Endothelial cell of umbilical vein (primary cell): ENCODE results near the gene STYX. TPM values are rescaled to one million over a fixed set of nuclear protein-coding genes. Genes with fewer than 3 reads are reported as not detected.

ENCODE experiments used
- BruUV-seq: library from RNA; stranded (reverse); fragments of 400-500 nt; replicated peaks from 2 replicates; lab custom pipeline; 2021; lab: Mats Ljungman, UMichigan
- CTCF ChIA-PET: fragments of 300-600, 350-600 bp; sonication (Branson Sonifier 250); formaldehyde crosslinking; loops from one replicate; lab custom pipeline; 2021; ENCODE audit warnings: antibody characterized with exemption, inconsistent platforms; lab: Charles Lee
- POLR2A ChIA-PET: fragments of 300-600, 350-600 bp; sonication (Branson Sonifier 250); formaldehyde crosslinking; loops from one replicate; lab custom pipeline; 2021; ENCODE audit warnings: antibody characterized with exemption, inconsistent platforms; lab: Charles Lee
- DNase-seq: peaks from one replicate; pipeline ENCODE4 v3.0.0-alpha.2; 2011; ENCODE audit warnings: low read depth, low spot score
- FAIRE-seq: peaks from 2 replicates; lab custom pipeline; 2011; peaks lifted over from hg19 to GRCh38; lab: Jason Lieb, UNC
- H2AFZ ChIP-seq: 2 replicates; pipeline ENCODE4 v1.6.0; 2012; ENCODE audit warnings: low read depth, low read length, control low read depth, inconsistent platforms
- H3K27ac ChIP-seq: 2 replicates; pipeline ENCODE4 v1.5.1; 2011; ENCODE audit warnings: low read depth, mild to moderate bottlenecking, control low read depth, low read length, moderate library complexity; ENCODE audit not compliant: insufficient read depth
- H3K27me3 ChIP-seq, 2 experiments: 2 replicates each; pipeline versions ENCODE4 v1.6.0 to v1.6.1; 2011; ENCODE audit warnings: low read length in 2 of 2, mixed read lengths in 1 of 2; ENCODE audit not compliant: control insufficient read depth in 2 of 2, insufficient read depth in 2 of 2
- H3K36me3 ChIP-seq, 2 experiments: 2 replicates in 1 of 2; 3 replicates in 1 of 2; pipeline ENCODE4 v1.5.1; 2011; ENCODE audit warnings: low read length in 2 of 2, mild to moderate bottlenecking in 1 of 2, moderate library complexity in 1 of 2; ENCODE audit not compliant: control insufficient read depth in 2 of 2, insufficient read depth in 2 of 2; ENCODE audit errors: extremely low read depth in 1 of 2
- H3K4me1 ChIP-seq: 3 replicates; pipeline ENCODE4 v1.5.1; 2011; ENCODE audit warnings: mild to moderate bottlenecking, low read length; ENCODE audit not compliant: control insufficient read depth, insufficient read depth; ENCODE audit errors: extremely low read depth
- H3K4me2 ChIP-seq: 2 replicates; pipeline ENCODE4 v1.6.1; 2011; ENCODE audit warnings: low read length, control low read depth, mixed read lengths; ENCODE audit not compliant: insufficient read depth
- H3K4me3 ChIP-seq, 3 experiments: fragments of 200-600 bp in 1 of 3; sonication (generic), shearing (Covaris generic) in 1 of 3; replicated peaks in 1 of 3; 2 replicates each; pipeline ENCODE4 v1.5.1; 2011 to 2016; ENCODE audit warnings: control low read depth in 3 of 3, low read length in 3 of 3, mild to moderate bottlenecking in 2 of 3, inconsistent platforms in 1 of 3, low read depth in 1 of 3, moderate library complexity in 1 of 3; ENCODE audit not compliant: insufficient read depth in 1 of 3
- H3K79me2 ChIP-seq: 2 replicates; pipeline ENCODE4 v1.6.0; 2012; ENCODE audit warnings: low read length, inconsistent platforms; ENCODE audit not compliant: control insufficient read depth, insufficient read depth
- H3K9ac ChIP-seq: replicated peaks from 2 replicates; pipeline ENCODE3; 2011; ENCODE audit warnings: low read length, control low read depth; ENCODE audit not compliant: insufficient read depth; ENCODE audit errors: extremely low read depth
- H3K9me1 ChIP-seq: replicated peaks from 3 replicates; pipeline ENCODE4 v1.6.0; 2011; ENCODE audit warnings: mild to moderate bottlenecking, low read length; ENCODE audit not compliant: control insufficient read depth, insufficient read depth; ENCODE audit errors: extremely low read depth
- H3K9me3 ChIP-seq: replicated peaks from 2 replicates; pipeline ENCODE4 v1.5.1; 2012; ENCODE audit warnings: low read length, inconsistent platforms; ENCODE audit not compliant: control insufficient read depth, insufficient read depth
- H4K20me1 ChIP-seq: replicated peaks from 2 replicates; pipeline ENCODE3; 2011; ENCODE audit warnings: mild to moderate bottlenecking, low read length; ENCODE audit not compliant: control insufficient read depth, insufficient read depth; ENCODE audit errors: extremely low read depth
- CTCF ChIP-seq, 2 donors: IDR thresholded peaks; 1 replicate in 1 of 2; 2 replicates in 1 of 2; pipeline ENCODE4 v1.5.1; 2011; ENCODE audit warnings: low read length in 2 of 2, mild to moderate bottlenecking in 2 of 2, moderate library complexity in 2 of 2, control low read depth in 1 of 2, inconsistent platforms in 1 of 2, low read depth in 1 of 2; ENCODE audit not compliant: insufficient read depth in 1 of 2; ENCODE audit errors: extremely low read depth in 1 of 2
- EZH2 ChIP-seq: IDR thresholded peaks from 2 replicates; pipeline ENCODE4 v1.6.1; 2012; ENCODE audit warnings: borderline replicate concordance, low read depth, mild to moderate bottlenecking, moderate library complexity, low read length, inconsistent platforms; ENCODE audit not compliant: severe bottlenecking
- FOS ChIP-seq: IDR thresholded peaks from 2 replicates; pipeline ENCODE4 v1.6.1; 2011; ENCODE audit warnings: mild to moderate bottlenecking, low read length, moderate library complexity, borderline replicate concordance; ENCODE audit not compliant: insufficient read depth
- GATA2 ChIP-seq: IDR thresholded peaks from 2 replicates; pipeline ENCODE4 v1.7.0; 2011; ENCODE audit warnings: low read depth, mild to moderate bottlenecking, moderate library complexity, mixed read lengths, low read length; ENCODE audit not compliant: insufficient read length, insufficient read depth
- JUN ChIP-seq: IDR thresholded peaks from 2 replicates; pipeline ENCODE4 v1.6.1; 2011; ENCODE audit warnings: borderline replicate concordance, low read depth; ENCODE audit not compliant: insufficient read length, insufficient read depth
- MAX ChIP-seq: IDR thresholded peaks from 2 replicates; pipeline ENCODE4 v1.6.1; 2011; ENCODE audit not compliant: insufficient read depth, insufficient read length
- MYC ChIP-seq: IDR thresholded peaks from one replicate; pipeline ENCODE4 v1.6.1; 2011; ENCODE audit warnings: mild to moderate bottlenecking, low read depth, low read length
- POLR2A ChIP-seq: IDR thresholded peaks from 2 replicates; pipeline ENCODE4 v1.6.1; 2012; ENCODE audit warnings: low read depth, mild to moderate bottlenecking, control low read depth, low read length
- POLR2AphosphoS5 ChIP-seq: IDR thresholded peaks from 2 replicates; pipeline ENCODE4 v1.6.1; 2012; ENCODE audit warnings: low read depth, mild to moderate bottlenecking, control low read depth, low read length, moderate library complexity; ENCODE audit not compliant: insufficient read depth
- dilution Hi-C: fragments of 300-500 bp; cut with MboI; formaldehyde crosslinking; loops from one replicate; pipeline ENCODE4 v1.15.0; 2019; ENCODE audit warnings: low sequenced_read_pairs; ENCODE audit not compliant: extremely low pct_ligation_motif_present
- intact Hi-C: fragments of 100-400 bp; cut with micrococcal nuclease; formaldehyde crosslinking; loops from one replicate; pipeline ENCODE4 v1.10.0; 2022
- polyA plus RNA-seq, 4 experiments: library from polyadenylated mRNA; depleted of rRNA in 3 of 4; stranded (reverse) in 3 of 4; unstranded in 1 of 4; fragments of >200 nt; gene quantifications; 2 replicates each; pipeline versions ENCODE4 v1.2.1 to v1.2.3, GENCODE V29; 2011 to 2012; ENCODE audit warnings: missing spikeins in 1 of 4
- total RNA-seq: library from RNA; stranded (reverse); gene quantifications from 2 replicates; pipeline ENCODE4 v1.2.3, GENCODE V29; 2021

The STYX gene
- total and polyA plus RNA-seq, 2 donors (not counting 3 experiments of a cell fraction or from before 2014, with no cell fraction given): 6.2 to 21.3 TPM

- Histone ChIP-seq H3K27me3 (no peaks in the 10 kb centered on the region), H3K36me3 (no peaks in the 10 kb centered on the region), H3K9me1 (no peaks in the 10 kb centered on the region), H3K4me3 (no peak overlapping the region), H3K4me2 (no peak overlapping the region), H3K27ac (no peak overlapping the region), H4K20me1 (no peaks in the 10 kb centered on the region), H2AFZ (no peak overlapping the region), H3K4me1 (peaks cover 26% of the 10 kb centered on the region), H3K9me3 (no peaks in the 10 kb centered on the region), H3K79me2 (peaks cover 12% of the 10 kb centered on the region), H3K9ac (no peak overlapping the region)
- ChIA-PET POLR2A (no interaction called here), CTCF (no interaction called here)
- intact Hi-C loops: loop anchor here (10.0 kb wide), 1 partner anchor 252 kb away; the partner anchor contains the start of gene FERMT2
- no peak for FAIRE-seq
- dilution Hi-C loops: no loop called here
- peak; percentile 38 for DNase-seq
- no TSS peak for BruUV-seq
- no peak for TF ChIP-seq POLR2AphosphoS5
- no peak for TF ChIP-seq EZH2
- TF ChIP-seq GATA2: no peak
- TF ChIP-seq JUN: no peak
- TF ChIP-seq MYC: no peak
- TF ChIP-seq POLR2A: no peak
- no peak for TF ChIP-seq CTCF (IDR thresholded peaks at IDR 0.05; ENCODE audit: extremely low read depth in 1 of 2, insufficient read depth in 1 of 2, low read depth in 1 of 2, low read length in 2 of 2)
- TF ChIP-seq FOS: no peak
- no peak for TF ChIP-seq MAX
These were observed 26.7 kb upstream of the STYX start for GRCh38 chr14:52703225-52703624.
